SJCRH30 (cell line): ENCODE data around the gene ARL15. TPM values are rescaled to one million over a fixed set of nuclear protein-coding genes. Genes with fewer than 3 reads are reported as not detected.
"Not testable (repeated sequence)": the region's sequence is repeated elsewhere in the genome, so short reads cannot be mapped to it uniquely, and the experiment has no call there.

Experiments used
- DNase-seq, 2 experiments: peaks; one replicate each; pipeline ENCODE4 v3.0.0-alpha.2; 2015 to 2020
- H3K27ac ChIP-seq: fragments of 250-450 bp; sonication (Bioruptor Pico); 2 replicates; pipeline ENCODE4 v1.5.1; 2020; ENCODE audit warnings: mild to moderate bottlenecking, moderate library complexity
- H3K27me3 ChIP-seq: fragments of 250-450 bp; sonication (Bioruptor Pico); 2 replicates; pipeline ENCODE4 v1.5.1; 2020; ENCODE audit warnings: mild to moderate bottlenecking, moderate library complexity
- H3K36me3 ChIP-seq: fragments of 250-450 bp; sonication (Bioruptor Pico); 2 replicates; pipeline ENCODE4 v1.5.1; 2020; ENCODE audit warnings: mild to moderate bottlenecking, moderate library complexity
- H3K4me1 ChIP-seq: fragments of 250-450 bp; sonication (Bioruptor Pico); 2 replicates; pipeline ENCODE4 v1.5.1; 2020; ENCODE audit warnings: mild to moderate bottlenecking, moderate library complexity
- H3K4me3 ChIP-seq: fragments of 250-450 bp; sonication (Bioruptor Pico); 2 replicates; pipeline ENCODE4 v1.5.1; 2020; ENCODE audit warnings: mild to moderate bottlenecking, moderate library complexity
- H3K9me3 ChIP-seq: fragments of 250-450 bp; sonication (Bioruptor Pico); replicated peaks from 2 replicates; pipeline ENCODE4 v1.5.1; 2020; ENCODE audit warnings: mild to moderate bottlenecking, moderate library complexity
- total RNA-seq: library from RNA; depleted of rRNA; stranded (reverse); fragments of >200 nt; shearing (Covaris generic); gene quantifications from 2 replicates; pipeline ENCODE4 v1.2.3, GENCODE V29; 2014

The ARL15 gene
- total RNA-seq, 1 experiment from 2014 or later: 21.5 TPM

GRCh38 chr5:54007827-54008777, 302.3 kb downstream of the ARL15 start:
- Histone ChIP-seq H3K9me3 (no peaks in the 10 kb centered on the region; the same call in 1 of the 2 replicates), H3K27ac (no peak overlapping the region), H3K36me3 (no peaks in the 10 kb centered on the region), H3K4me3 (no peak overlapping the region), H3K27me3 (no peaks in the 10 kb centered on the region), H3K4me1 (no peaks in the 10 kb centered on the region)
- DNase-seq: no peak

DNA sequence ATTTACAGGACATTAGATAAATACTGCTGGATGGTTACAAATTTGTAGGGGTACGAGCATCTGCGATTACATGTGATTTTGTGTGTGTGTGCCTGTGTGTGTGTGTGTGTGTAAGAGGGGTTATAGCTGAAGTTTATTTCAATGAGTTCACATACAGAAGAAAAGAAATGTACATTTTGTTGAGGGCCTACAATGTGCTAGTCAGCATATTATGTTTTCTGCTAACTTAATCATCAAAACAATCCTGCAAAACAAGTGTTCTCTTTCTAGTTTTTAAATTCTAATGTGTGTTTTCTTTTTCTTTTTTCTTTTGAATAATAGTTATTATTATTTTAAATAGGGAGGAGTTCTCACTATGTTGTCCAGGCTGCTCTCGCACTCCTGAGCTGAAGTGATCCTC, 305.7 kb downstream of the ARL15 start:
- Histone ChIP-seq H3K4me1 (no peaks in the 10 kb centered on the region), H3K27me3 (no peaks in the 10 kb centered on the region), H3K27ac (no peak overlapping the region), H3K36me3 (no peaks in the 10 kb centered on the region), H3K4me3 (no peak overlapping the region), H3K9me3 (no peaks in the 10 kb centered on the region)
- no peak for DNase-seq

- Histone ChIP-seq H3K4me1 (no peaks in the 10 kb centered on the region), H3K36me3 (no peaks in the 10 kb centered on the region), H3K27ac (no peak overlapping the region), H3K9me3 (no peaks in the 10 kb centered on the region), H3K4me3 (no peak overlapping the region), H3K27me3 (no peaks in the 10 kb centered on the region)
- no peak for DNase-seq
Measured at GRCh38 chr5:54002779-54003178, 307.6 kb downstream of the ARL15 start.

DNA sequence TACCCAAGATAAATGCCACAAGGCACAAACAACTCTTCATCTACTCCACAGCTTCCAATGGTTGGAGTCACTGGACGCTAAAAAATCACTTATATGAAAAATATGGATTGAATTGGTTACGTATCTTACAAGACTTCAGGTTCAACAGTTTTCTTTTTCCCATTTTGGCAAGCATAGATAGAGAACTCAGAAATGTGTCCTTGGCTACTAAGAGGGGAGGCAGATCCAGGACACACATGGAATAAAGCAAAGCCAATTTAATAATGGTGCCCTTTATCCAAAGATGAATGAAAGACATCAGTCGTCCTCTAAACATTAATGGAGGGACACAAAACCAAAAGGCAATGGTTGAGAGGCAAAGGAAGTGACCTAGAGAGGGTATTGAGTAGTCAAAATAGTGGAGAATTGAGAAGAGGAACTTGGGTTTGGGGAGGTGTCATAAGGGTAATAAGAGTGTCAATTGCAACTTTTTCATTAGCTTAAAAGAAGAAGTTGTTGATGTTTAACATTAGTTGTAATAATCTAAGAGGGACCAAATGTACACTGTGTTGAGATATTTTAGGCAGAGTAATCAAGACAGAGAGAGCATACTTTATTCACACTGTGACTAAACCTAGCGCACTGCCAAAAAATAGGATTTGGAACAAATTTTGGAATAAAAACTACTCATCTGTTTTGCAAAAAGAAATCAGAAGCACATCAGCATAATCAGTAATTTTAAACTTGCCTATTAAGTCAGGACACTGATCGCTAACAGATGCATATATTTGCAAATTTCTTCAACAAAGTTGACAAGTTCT, 308.2 kb downstream of the ARL15 start:
- Histone ChIP-seq H3K27ac (no peak overlapping the region), H3K27me3 (no peaks in the 10 kb centered on the region), H3K36me3 (no peaks in the 10 kb centered on the region), H3K4me1 (no peaks in the 10 kb centered on the region), H3K9me3 (no peaks in the 10 kb centered on the region), H3K4me3 (no peak overlapping the region)
- no peak for DNase-seq

DNA sequence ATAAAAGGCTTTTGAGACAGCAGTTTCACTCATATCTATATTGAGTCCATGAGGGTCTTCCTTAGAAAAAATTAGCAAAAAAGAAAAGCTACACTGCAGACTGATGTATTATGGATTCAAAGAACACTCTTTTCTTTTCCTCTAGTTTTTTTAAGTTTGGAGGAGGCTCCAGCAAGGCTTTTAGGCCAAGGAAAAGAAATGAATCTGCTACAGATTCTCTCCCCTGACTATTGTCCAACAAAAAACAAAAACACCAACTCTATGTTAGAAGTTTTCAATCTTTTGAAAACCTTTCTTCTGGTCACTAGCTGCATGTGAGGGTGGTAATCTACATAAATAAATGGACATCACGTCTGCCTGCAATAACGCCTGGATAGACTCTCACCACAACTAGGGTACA, 310.4 kb downstream of the ARL15 start:
- Histone ChIP-seq H3K9me3 (no peaks in the 10 kb centered on the region), H3K36me3 (no peaks in the 10 kb centered on the region), H3K4me1 (no peaks in the 10 kb centered on the region), H3K27me3 (no peaks in the 10 kb centered on the region), H3K4me3 (no peak overlapping the region), H3K27ac (no peak overlapping the region)
- no peak for DNase-seq

DNA sequence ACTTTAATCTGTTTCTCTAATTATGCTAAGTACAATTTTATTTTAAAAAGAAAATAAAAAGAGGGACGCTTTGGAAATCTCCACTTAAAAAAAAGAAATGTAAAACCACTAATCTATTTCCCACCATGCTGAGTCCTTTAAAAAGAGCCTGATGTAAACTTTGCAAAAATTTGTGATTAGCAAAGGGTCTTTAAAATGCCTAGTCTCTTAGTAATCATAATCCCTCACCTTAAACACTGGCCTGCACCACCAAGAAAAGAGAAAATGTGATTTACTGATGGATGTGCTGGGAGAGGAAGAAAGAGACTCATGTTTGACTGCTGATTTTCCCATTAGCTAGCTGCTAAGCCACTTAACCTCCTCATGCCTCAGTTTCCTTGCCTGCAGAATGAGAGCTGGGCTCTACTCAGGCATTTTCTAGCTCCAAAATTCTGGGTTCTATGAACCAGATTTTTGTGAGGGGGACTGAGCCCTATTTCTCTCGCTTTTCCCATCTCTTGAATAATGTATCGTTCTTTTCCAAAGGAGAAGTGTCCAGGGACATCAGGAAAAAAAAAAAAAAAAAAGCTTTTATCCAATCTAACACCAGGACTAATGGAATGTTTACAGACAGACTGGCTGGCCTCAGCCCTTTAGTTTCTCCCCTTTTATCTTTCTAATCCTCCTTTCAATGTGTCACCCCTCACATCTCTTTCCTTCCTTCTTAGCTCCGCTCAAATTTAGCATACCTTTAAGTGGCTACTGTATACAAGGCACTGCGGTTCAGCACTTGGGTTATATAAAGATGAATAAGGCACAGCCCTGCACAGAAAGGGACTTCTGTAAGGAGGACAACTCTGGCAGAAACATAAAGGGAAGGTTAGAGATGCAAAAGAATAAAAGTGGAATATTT, 312.4 kb downstream of the ARL15 start:
- Histone ChIP-seq H3K4me1 (no peaks in the 10 kb centered on the region), H3K27me3 (no peaks in the 10 kb centered on the region), H3K36me3 (no peaks in the 10 kb centered on the region), H3K27ac (no peak overlapping the region), H3K4me3 (no peak overlapping the region), H3K9me3 (no peaks in the 10 kb centered on the region)
- no peak for DNase-seq

DNA sequence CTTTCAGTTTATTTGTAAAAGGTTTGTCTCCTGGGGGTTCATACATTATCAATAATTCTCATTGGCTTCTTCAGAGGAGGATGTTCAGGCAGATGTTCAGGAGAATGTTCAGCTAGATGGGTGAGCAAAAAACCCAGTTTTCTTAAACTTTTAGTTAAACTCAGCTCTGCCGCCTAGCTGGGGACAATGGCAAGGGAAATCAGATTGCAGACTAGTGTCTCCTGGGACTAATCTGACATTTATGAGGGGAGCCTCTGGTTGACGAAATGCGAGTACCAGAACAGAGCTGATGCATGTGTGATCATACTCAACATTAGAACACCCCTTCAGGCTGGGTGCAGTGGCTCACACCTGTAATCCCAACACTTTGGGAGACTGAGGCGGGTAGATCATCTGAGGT, 314.4 kb downstream of the ARL15 start:
- Histone ChIP-seq H3K27me3 (no peaks in the 10 kb centered on the region), H3K9me3 (no peaks in the 10 kb centered on the region), H3K36me3 (no peaks in the 10 kb centered on the region), H3K27ac (no peak overlapping the region), H3K4me1 (no peaks in the 10 kb centered on the region), H3K4me3 (no peak overlapping the region)
- DNase-seq: no peak

GRCh38 chr5:53994148-53994547, 316.2 kb downstream of the ARL15 start:
- Histone ChIP-seq H3K27me3 (no peaks in the 10 kb centered on the region), H3K36me3 (no peaks in the 10 kb centered on the region), H3K4me1 (no peaks in the 10 kb centered on the region), H3K4me3 (no peak overlapping the region), H3K27ac (no peak overlapping the region), H3K9me3 (no peaks in the 10 kb centered on the region)
- DNase-seq: no peak

DNA sequence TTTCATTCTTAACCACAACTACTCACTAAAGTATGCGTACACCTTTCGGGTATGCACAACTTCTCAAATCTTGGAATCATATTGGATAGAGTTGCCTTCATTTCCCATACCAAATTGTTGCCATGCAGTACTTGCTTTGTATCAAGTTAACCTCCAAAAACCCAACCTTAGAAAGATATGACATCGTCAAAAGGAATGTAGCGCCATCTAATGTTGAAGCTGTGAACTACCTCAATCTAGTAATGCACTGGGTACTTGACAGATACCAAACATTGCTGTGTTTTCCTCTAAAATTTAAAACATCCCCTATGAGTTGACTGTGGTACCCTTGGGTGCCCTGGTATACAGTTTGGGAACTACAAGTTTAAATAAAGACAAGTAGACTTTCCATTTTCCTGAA, 318.4 kb downstream of the ARL15 start:
- DNase-seq: peak; percentile 9 to 69
- H3K36me3 ChIP-seq: no peaks in the 10 kb centered on the region

DNA sequence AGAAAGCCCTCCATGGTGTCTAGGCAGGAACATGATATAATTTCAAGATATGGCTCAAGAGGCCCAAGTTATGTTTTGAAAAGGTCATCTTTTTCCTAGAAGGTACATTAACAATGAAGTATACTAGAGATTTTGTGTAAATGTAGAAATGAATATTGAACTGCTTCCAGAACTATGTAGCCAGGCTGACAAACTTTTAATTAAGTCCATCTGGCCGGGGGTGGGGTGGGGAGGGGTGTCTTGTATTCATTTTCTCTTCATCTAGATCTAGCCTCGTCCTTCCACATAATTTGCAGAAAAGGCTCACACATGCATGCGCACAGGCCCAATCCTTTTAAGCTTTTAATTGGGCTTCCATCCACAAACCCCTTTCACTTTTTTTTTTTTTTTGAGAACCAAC, 323.3 kb downstream of the ARL15 start:
- no peaks in the 10 kb centered on the region for H3K36me3 ChIP-seq
- no peak overlapping the region for H3K27ac ChIP-seq
- H3K27me3 ChIP-seq: no peaks in the 10 kb centered on the region
- no peaks in the 10 kb centered on the region for H3K4me1 ChIP-seq
- DNase-seq: no peak
- H3K9me3 ChIP-seq: no peaks in the 10 kb centered on the region
- no peak overlapping the region for H3K4me3 ChIP-seq

More for the DNA sequence above, 318.4 kb downstream of the ARL15 start:
- Histone ChIP-seq H3K4me3 (no peak overlapping the region), H3K9me3 (no peaks in the 10 kb centered on the region), H3K27me3 (no peaks in the 10 kb centered on the region), H3K27ac (no peak overlapping the region), H3K4me1 (no peaks in the 10 kb centered on the region)

- Histone ChIP-seq H3K4me1 (no peaks in the 10 kb centered on the region), H3K4me3 (no peak overlapping the region), H3K27me3 (no peaks in the 10 kb centered on the region), H3K27ac (no peak overlapping the region), H3K36me3 (no peaks in the 10 kb centered on the region), H3K9me3 (no peaks in the 10 kb centered on the region)
- no peak for DNase-seq
Measured at GRCh38 chr5:53985796-53986195, 324.6 kb downstream of the ARL15 start.

DNA sequence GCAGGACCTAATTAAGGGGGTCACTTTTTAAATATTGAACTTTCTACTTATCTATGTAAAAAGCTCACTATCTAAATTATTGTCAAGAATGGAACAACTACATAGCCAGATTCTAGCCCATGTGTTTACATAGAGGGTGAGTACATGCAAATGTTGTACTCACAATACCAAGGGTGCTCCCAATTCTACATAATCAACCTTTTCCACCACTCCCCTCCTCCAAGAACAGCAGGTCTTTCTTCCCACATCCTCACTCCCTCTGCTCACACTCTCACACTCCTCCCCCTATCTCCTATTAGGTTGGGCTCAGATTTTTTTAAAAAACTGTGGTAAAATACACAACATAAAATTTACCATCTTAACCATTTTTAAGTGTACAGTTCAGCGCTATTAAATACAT, 325.4 kb downstream of the ARL15 start:
- Histone ChIP-seq H3K36me3 (no peaks in the 10 kb centered on the region), H3K9me3 (no peaks in the 10 kb centered on the region), H3K4me3 (no peak overlapping the region), H3K27me3 (no peaks in the 10 kb centered on the region), H3K27ac (no peak overlapping the region), H3K4me1 (no peaks in the 10 kb centered on the region)
- no peak for DNase-seq

- DNase-seq: no peak
- H3K4me3 ChIP-seq: no peak overlapping the region
- no peaks in the 10 kb centered on the region for H3K27me3 ChIP-seq
- H3K36me3 ChIP-seq: no peaks in the 10 kb centered on the region
- no peaks in the 10 kb centered on the region for H3K4me1 ChIP-seq
- no peaks in the 10 kb centered on the region for H3K9me3 ChIP-seq
- no peak overlapping the region for H3K27ac ChIP-seq
Measured at GRCh38 chr5:53983568-53984460, 326.6 kb downstream of the ARL15 start.

- H3K4me1 ChIP-seq, H3K36me3 ChIP-seq, H3K9me3 ChIP-seq, H3K4me3 ChIP-seq, DNase-seq, H3K27me3 ChIP-seq, H3K27ac ChIP-seq: not testable (repeated sequence)
Measured at GRCh38 chr5:53982319-53982718, 328.1 kb downstream of the ARL15 start.
